GM12892 (cell line): Measurements from ENCODE around the gene CD44.

Source experiments
- POLR2A ChIP-seq: IDR thresholded peaks from 2 replicates; pipeline ENCODE4 v1.6.1; 2011; ENCODE audit warnings: low read depth, low read length, control low read depth
- POLR2AphosphoS5 ChIP-seq: IDR thresholded peaks from 2 replicates; pipeline ENCODE4 v1.6.1; 2011; ENCODE audit warnings: low read depth, low read length, control low read depth

DNA sequence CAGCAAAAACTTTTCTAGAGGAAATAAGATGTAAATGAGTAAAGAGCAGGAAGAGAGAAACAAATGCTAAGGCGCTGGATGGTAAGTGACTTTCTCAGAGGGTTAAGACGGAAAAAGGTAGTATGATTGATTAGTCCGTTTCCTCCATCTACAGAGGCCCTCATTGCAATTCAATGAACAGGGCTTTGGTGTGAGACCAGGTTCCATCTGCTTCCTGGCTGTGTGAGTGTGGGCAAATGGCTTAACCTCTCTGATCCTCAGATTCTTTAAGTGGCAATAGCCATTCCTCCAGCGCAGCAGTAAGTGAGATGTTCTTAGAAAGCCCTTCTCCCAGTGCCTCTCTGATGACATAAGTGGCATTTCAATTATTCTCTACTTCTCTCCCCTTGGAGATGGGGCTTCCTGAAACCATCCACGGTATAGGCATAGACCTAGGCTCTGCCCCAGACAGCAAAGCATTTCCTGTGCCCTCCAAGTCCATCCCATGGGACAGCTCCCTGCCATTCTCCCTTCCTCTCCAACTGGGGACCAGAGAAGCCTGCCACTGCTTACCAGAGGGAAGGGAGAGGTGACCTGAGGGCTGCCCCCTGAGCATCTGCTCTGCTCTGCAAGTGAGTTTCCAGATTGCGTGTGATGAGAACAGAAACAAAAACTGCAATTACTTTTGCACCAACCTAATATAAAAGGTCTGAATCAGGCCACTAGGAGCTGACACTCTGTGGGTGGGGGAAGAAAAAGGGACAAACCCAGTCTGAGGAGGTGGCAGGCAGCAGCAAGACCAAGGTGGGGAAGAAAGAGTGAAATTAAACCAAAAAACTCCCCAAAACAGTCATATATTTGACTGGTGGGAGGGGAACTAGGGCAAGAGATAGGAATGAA lies 12.7 kb upstream of the CD44 start:
- TF ChIP-seq POLR2A (no peak), POLR2AphosphoS5 (peak; percentile 36; the same call in 1 of the 2 replicates)
